Measurements from ENCODE around the gene POLD3. TPM values are rescaled to one million over a fixed set of nuclear protein-coding genes. Genes with fewer than 3 reads are reported as not detected.

The POLD3 gene
- total RNA-seq, 1 donor from 2014 or later = 11.9 TPM

DNA sequence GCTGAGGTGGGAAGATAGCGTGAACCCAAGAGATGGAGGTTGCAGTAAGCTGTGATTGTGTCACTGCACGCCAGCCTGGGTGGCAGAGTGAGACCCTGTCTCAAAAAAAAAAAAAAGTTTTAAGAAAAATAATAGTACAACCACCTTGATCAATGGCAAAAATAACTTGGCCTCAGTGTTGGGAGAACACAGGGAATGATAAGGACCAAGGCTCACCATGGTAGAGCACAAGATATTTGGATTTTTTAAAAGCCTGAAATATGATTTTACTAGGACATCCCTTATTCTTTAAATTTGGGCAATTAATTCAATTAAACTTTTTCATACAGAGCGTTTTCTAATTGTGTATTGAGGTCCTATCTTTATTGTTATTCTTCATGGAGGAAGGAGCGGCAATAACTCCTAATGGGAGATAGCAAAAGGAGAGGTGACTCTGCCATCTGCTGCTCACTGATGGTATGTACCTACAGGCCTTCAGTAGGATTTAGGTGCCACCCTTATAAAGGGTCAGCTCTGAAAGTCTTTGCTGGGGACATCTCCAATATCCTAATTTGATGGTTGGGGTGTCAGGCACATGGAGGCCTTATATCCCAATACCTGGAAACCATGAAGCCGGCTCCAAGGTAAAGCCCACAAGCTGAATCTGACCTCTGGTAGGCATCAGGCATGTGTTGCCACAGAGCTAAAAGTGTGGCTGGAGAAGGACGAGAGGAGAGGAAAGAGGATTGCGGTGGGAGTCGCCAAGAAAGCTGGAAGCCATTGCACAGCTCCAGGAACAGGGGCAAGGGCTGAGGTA lies 21.9 kb upstream of the POLD3 start:
- peaks cover 2% of the 10 kb centered on the region for H3K27me3 ChIP-seq (ENCODE audit: control insufficient read depth, insufficient read depth, low read length)
- TF ChIP-seq, protein P1, sequence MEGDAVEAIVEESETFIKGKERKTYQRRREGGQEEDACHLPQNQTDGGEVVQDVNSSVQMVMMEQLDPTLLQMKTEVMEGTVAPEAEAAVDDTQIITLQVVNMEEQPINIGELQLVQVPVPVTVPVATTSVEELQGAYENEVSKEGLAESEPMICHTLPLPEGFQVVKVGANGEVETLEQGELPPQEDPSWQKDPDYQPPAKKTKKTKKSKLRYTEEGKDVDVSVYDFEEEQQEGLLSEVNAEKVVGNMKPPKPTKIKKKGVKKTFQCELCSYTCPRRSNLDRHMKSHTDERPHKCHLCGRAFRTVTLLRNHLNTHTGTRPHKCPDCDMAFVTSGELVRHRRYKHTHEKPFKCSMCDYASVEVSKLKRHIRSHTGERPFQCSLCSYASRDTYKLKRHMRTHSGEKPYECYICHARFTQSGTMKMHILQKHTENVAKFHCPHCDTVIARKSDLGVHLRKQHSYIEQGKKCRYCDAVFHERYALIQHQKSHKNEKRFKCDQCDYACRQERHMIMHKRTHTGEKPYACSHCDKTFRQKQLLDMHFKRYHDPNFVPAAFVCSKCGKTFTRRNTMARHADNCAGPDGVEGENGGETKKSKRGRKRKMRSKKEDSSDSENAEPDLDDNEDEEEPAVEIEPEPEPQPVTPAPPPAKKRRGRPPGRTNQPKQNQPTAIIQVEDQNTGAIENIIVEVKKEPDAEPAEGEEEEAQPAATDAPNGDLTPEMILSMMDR (IDR thresholded peaks at IDR 0.05; ENCODE audit: insufficient read depth, low read length, poor library complexity, severe bottlenecking) = peak; percentile 83
- no peaks in the 10 kb centered on the region for H3K36me3 ChIP-seq (ENCODE audit: control insufficient read depth, insufficient read depth, low read length)
- DNase-seq (ENCODE audit: low read depth) = no peak
- no peak overlapping the region for H3K4me3 ChIP-seq (ENCODE audit: low read depth, low read length)

DNA sequence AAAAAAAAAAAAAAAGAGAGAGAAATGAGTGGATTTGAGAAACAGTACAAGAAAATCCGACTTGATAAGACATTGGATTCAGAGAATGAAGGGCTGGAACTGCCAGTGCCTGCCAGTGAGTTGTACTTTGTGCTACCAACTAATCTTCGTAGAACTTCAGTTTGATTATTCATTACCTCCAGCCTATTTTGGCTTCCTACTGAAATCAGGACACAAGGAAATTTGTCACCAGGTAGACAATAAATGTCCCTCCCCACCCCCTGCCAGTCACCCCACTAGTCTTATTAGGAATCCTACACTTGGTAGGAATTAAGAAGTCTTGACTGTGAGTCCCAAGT lies 21.4 kb upstream of the POLD3 start:
- DNase-seq (ENCODE audit: low read depth) = no peak

DNA sequence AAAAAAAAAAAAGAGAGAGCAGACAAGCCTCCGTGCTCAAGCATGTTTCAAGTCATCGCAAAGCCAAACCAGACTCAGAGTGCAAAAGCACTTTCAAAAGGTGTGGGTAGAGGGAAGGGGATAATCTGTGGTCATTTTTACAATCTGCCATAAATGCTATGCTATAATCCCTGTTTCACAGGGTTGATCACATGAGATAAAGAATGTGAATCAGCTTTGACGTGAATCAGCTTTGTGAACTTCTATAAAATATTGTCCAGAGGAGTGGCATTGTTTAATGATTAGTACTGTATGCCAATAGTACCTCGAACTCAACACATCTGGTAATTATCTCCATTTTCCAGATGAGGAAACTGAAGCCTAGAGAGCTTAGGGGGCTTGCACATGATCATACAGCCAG lies 20.0 kb upstream of the POLD3 start:
- Histone ChIP-seq H3K4me3 (ENCODE audit: low read depth, low read length) (no peak overlapping the region), H3K36me3 (ENCODE audit: control insufficient read depth, insufficient read depth, low read length) (no peaks in the 10 kb centered on the region), H3K27me3 (ENCODE audit: control insufficient read depth, insufficient read depth, low read length) (peaks cover 2% of the 10 kb centered on the region)
- TF ChIP-seq, protein P1 (IDR thresholded peaks at IDR 0.05; ENCODE audit: insufficient read depth, low read length, poor library complexity, severe bottlenecking) = no peak
- DNase-seq (ENCODE audit: low read depth) = no peak

More for the DNA sequence above, 21.4 kb upstream of the POLD3 start:
- Histone ChIP-seq H3K27me3 (ENCODE audit: control insufficient read depth, insufficient read depth, low read length) (peaks cover 2% of the 10 kb centered on the region), H3K4me3 (ENCODE audit: low read depth, low read length) (no peak overlapping the region), H3K36me3 (ENCODE audit: control insufficient read depth, insufficient read depth, low read length) (no peaks in the 10 kb centered on the region)
- TF ChIP-seq, protein P1 (IDR thresholded peaks at IDR 0.05; ENCODE audit: insufficient read depth, low read length, poor library complexity, severe bottlenecking) = no peak

DNA sequence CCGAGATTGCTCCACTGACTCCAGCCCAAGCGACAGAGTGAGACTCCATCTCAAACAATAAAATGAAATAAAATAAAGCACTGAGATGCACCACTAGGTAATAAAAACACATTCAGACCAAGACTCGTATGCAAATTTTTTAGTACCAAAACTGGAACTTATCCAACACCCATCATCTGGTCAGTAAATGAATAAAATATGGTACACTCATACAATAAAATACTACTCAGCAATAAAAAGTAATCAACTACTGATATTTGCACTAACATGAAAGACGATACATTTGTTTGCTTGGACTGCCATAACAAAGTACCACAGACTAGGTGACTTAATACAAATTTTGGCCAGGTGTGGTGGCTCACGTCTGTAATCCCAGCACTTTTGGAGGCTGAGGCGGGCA lies 17.8 kb upstream of the POLD3 start:
- DNase-seq (ENCODE audit: low read depth) = no peak
- Histone ChIP-seq H3K27me3 (ENCODE audit: control insufficient read depth, insufficient read depth, low read length) (peaks cover 2% of the 10 kb centered on the region), H3K4me3 (ENCODE audit: low read depth, low read length) (no peak overlapping the region), H3K36me3 (ENCODE audit: control insufficient read depth, insufficient read depth, low read length) (no peaks in the 10 kb centered on the region)
- TF ChIP-seq, protein P1 (IDR thresholded peaks at IDR 0.05; ENCODE audit: insufficient read depth, low read length, poor library complexity, severe bottlenecking) = no peak

DNA sequence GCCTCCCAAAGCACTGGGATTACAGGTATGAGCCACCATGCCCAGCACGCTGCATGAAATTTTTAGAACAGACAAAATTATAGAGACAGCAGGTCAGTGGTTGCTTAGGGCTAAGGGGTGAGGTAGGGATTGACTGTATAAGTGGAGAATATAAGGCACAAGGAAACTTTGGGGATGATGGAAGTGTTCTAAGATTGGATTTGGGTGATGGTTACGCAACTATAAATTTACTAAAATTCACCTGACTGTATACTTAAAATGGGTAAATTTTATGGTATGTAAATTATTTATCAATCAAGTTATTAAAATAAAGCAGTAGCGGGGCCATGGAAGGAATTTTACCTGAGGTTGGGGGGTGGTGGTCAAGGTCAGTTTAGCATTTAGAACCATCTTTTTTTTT lies 16.4 kb upstream of the POLD3 start:
- no peak for DNase-seq (ENCODE audit: low read depth)
- no peaks in the 10 kb centered on the region for H3K36me3 ChIP-seq (ENCODE audit: control insufficient read depth, insufficient read depth, low read length)
- peaks cover 2% of the 10 kb centered on the region for H3K27me3 ChIP-seq (ENCODE audit: control insufficient read depth, insufficient read depth, low read length)
- no peak overlapping the region for H3K4me3 ChIP-seq (ENCODE audit: low read depth, low read length)
- TF ChIP-seq, protein P1 (IDR thresholded peaks at IDR 0.05; ENCODE audit: insufficient read depth, low read length, poor library complexity, severe bottlenecking) = no peak

DNA sequence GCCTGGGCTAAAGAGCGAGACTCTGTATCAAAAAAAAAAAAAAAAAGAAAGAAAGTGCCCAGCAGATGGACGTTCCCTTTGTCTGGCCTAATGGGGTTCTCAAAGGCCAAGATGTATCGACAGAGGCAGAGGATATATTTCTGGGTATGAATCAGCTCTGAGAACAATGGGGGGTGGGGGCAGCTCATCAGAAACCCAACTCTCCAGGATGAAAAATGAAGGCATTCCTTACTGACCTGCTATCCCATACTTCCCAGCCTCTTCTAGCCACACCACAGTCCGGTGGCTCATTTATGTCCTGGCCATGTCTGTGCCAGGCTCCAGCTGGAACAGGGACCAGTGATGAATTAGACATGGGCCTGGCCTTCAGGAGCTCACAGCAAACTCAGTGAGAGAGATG lies 15.2 kb upstream of the POLD3 start:
- no peak for DNase-seq (ENCODE audit: low read depth)
- peaks cover 2% of the 10 kb centered on the region for H3K27me3 ChIP-seq (ENCODE audit: control insufficient read depth, insufficient read depth, low read length)
- H3K36me3 ChIP-seq (ENCODE audit: control insufficient read depth, insufficient read depth, low read length) = no peaks in the 10 kb centered on the region
- TF ChIP-seq, protein P1 (IDR thresholded peaks at IDR 0.05; ENCODE audit: insufficient read depth, low read length, poor library complexity, severe bottlenecking) = no peak
- H3K4me3 ChIP-seq (ENCODE audit: low read depth, low read length) = no peak overlapping the region
